ENCODE measurements around the gene KDM2A. TPM values are rescaled to one million over a fixed set of nuclear protein-coding genes. Genes with fewer than 3 reads are reported as not detected.
"Not testable (repeated sequence)": the region's sequence is repeated elsewhere in the genome, so short reads cannot be mapped to it uniquely, and the experiment has no call there.

KDM2A gene
- total RNA-seq, 4 donors from 2014 or later = 38.7 to 88.1 (median 73.5) TPM

- Histone ChIP-seq H3K27ac (peak overlapping the region in 2 of 3 donors; percentile 12 to 52), H3K4me1 (peaks cover 8 to 19% of the 10 kb centered on the region in 2 donors), H3K4me3 (replicated peaks in 1 of 3) (no peak overlapping the region), H3K9me3 (no peaks in the 10 kb centered on the region), H3K27me3 (no peaks in the 10 kb centered on the region), H3K36me3 (peaks cover 5 to 6% of the 10 kb centered on the region in 2 donors)
- 83% methylated on average over 1 of the region's 1 CpG for WGBS, 2 donors
- no peak for TF ChIP-seq POLR2A (IDR thresholded peaks at IDR 0.05)
- TF ChIP-seq CTCF (IDR thresholded peaks at IDR 0.05) = no peak
- intact Hi-C loops (cut with DNase I) = no loop called here
- no peak for DNase-seq
Measured at GRCh38 chr11:67197606-67198005, 78.5 kb downstream of the KDM2A start.

- H3K9me3 ChIP-seq; H3K4me3 ChIP-seq (replicated peaks in 1 of 3); H3K36me3 ChIP-seq; H3K27me3 ChIP-seq; intact Hi-C loops (cut with DNase I): not testable (repeated sequence)
- peak; percentile 62 to 67 for DNase-seq
- Histone ChIP-seq H3K27ac (peak overlapping the region; percentile 37 to 59 (median 52)), H3K4me1 (peaks cover 8 to 19% of the 10 kb centered on the region in 2 donors)
- WGBS, 2 donors = 32 to 42% methylated on average over 3 of the region's 3 CpGs
Measured at GRCh38 chr11:67198781-67199180, 79.7 kb downstream of the KDM2A start.

GRCh38 chr11:67199751-67200150, 80.7 kb downstream of the KDM2A start:
- intact Hi-C loops (cut with DNase I) = no loop called here
- Histone ChIP-seq H3K4me3 (replicated peaks in 1 of 3) (no peak overlapping the region), H3K36me3 (peaks cover 0 to 5% of the 10 kb centered on the region in 2 donors), H3K27ac (peak overlapping the region in 2 of 3 donors; percentile 6 to 37), H3K4me1 (peaks cover 8 to 19% of the 10 kb centered on the region in 2 donors), H3K9me3 (no peaks in the 10 kb centered on the region), H3K27me3 (no peaks in the 10 kb centered on the region)
- no peak for TF ChIP-seq CTCF (IDR thresholded peaks at IDR 0.05)
- no peak for TF ChIP-seq POLR2A (IDR thresholded peaks at IDR 0.05)
- no peak for DNase-seq

- Histone ChIP-seq H3K4me3 (replicated peaks in 1 of 3) (no peak overlapping the region), H3K36me3 (peaks cover 0 to 11% of the 10 kb centered on the region in 2 donors), H3K4me1 (peaks cover 8 to 19% of the 10 kb centered on the region in 2 donors), H3K9me3 (no peaks in the 10 kb centered on the region), H3K27me3 (no peaks in the 10 kb centered on the region), H3K27ac (no peak overlapping the region)
- TF ChIP-seq POLR2A (IDR thresholded peaks at IDR 0.05) = no peak
- no peak for TF ChIP-seq CTCF (IDR thresholded peaks at IDR 0.05)
- intact Hi-C loops (cut with DNase I) = no loop called here
- DNase-seq = no peak
- 97% methylated on average over 3 of the region's 3 CpGs for WGBS, 2 donors
Measured at GRCh38 chr11:67202028-67202427, 83.0 kb downstream of the KDM2A start.

- no peaks in the 10 kb centered on the region for H3K9me3 ChIP-seq
- DNase-seq = no peak
- intact Hi-C loops (cut with DNase I) = no loop called here
- no peak for TF ChIP-seq CTCF (IDR thresholded peaks at IDR 0.05)
- H3K27ac ChIP-seq = no peak overlapping the region
- 94 to 96% methylated on average over 3 of the region's 3 CpGs for WGBS, 2 donors
- H3K36me3 ChIP-seq = peaks cover 7 to 19% of the 10 kb centered on the region in 2 donors
- H3K4me3 ChIP-seq (replicated peaks in 1 of 3) = no peak overlapping the region
- H3K4me1 ChIP-seq = peaks cover 0 to 1% of the 10 kb centered on the region in 2 donors
- H3K27me3 ChIP-seq = no peaks in the 10 kb centered on the region
Measured at GRCh38 chr11:67204822-67205221, 85.8 kb downstream of the KDM2A start.

GRCh38 chr11:67209222-67209621, 90.2 kb downstream of the KDM2A start:
- intact Hi-C loops (cut with DNase I); H3K9me3 ChIP-seq: not testable (repeated sequence)

More at GRCh38 chr11:67209222-67209621, 90.2 kb downstream of the KDM2A start:
- not testable (repeated sequence) for H3K27me3 ChIP-seq; H3K4me3 ChIP-seq (replicated peaks in 1 of 3); H3K27ac ChIP-seq; H3K4me1 ChIP-seq; DNase-seq
- 97 to 98% methylated on average over 6 of the region's 6 CpGs for WGBS, 2 donors
- peaks cover 10 to 18% of the 10 kb centered on the region in 2 donors for H3K36me3 ChIP-seq

Data from thyroid gland (tissue), 4 donors.